ENCODE measurements around the gene LYRM4.

Gene LYRM4

DNA sequence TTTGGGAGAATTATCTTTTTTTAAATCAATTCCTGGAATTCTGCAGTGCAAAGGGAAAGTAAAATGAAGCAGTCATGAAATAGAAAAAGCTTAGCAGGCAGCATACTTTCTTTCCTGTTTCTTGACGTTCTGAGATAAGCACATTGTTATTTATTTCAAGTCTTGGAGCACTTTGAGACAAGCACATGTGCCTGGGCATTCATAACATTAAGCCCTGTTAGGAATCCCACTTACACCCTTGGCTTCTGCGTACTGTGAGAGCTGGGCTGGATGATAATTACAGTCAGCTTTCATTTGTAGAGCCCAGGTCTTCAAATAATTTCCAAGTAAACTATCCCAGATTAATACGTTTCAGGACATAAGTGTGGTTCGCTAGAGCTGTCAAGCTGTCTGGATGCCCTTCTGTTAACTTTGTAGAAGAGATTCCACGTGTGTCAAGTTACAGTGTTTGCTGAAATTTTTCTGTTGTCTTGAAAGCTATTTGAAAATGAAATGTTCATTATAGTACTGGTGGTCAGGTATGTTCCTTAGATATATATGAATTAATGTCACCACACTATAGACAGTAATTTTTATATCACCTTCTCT lies 9.4 kb upstream of the LYRM4 start:
- peaks cover 3% of the 10 kb centered on the region for H3K36me3 ChIP-seq (ENCODE audit: low read depth)
- H3K4me1 ChIP-seq (ENCODE audit: insufficient read depth, poor library complexity, severe bottlenecking) = peaks cover 14% of the 10 kb centered on the region
- DNase-seq (ENCODE audit: low spot score) (no peak), ATAC-seq (ENCODE audit: low read depth) (no peak)
- TF ChIP-seq, protein P1, sequence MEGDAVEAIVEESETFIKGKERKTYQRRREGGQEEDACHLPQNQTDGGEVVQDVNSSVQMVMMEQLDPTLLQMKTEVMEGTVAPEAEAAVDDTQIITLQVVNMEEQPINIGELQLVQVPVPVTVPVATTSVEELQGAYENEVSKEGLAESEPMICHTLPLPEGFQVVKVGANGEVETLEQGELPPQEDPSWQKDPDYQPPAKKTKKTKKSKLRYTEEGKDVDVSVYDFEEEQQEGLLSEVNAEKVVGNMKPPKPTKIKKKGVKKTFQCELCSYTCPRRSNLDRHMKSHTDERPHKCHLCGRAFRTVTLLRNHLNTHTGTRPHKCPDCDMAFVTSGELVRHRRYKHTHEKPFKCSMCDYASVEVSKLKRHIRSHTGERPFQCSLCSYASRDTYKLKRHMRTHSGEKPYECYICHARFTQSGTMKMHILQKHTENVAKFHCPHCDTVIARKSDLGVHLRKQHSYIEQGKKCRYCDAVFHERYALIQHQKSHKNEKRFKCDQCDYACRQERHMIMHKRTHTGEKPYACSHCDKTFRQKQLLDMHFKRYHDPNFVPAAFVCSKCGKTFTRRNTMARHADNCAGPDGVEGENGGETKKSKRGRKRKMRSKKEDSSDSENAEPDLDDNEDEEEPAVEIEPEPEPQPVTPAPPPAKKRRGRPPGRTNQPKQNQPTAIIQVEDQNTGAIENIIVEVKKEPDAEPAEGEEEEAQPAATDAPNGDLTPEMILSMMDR (IDR thresholded peaks at IDR 0.05; ENCODE audit: poor library complexity, severe bottlenecking) = no peak
- H3K27ac ChIP-seq (ENCODE audit: poor library complexity, severe bottlenecking) = no peak overlapping the region
- no peaks in the 10 kb centered on the region for H3K9me3 ChIP-seq (ENCODE audit: severe bottlenecking)
- no peaks in the 10 kb centered on the region for H3K27me3 ChIP-seq (ENCODE audit: insufficient read depth, poor library complexity, severe bottlenecking)
- H3K4me3 ChIP-seq (ENCODE audit: severe bottlenecking) = no peak overlapping the region

DNA sequence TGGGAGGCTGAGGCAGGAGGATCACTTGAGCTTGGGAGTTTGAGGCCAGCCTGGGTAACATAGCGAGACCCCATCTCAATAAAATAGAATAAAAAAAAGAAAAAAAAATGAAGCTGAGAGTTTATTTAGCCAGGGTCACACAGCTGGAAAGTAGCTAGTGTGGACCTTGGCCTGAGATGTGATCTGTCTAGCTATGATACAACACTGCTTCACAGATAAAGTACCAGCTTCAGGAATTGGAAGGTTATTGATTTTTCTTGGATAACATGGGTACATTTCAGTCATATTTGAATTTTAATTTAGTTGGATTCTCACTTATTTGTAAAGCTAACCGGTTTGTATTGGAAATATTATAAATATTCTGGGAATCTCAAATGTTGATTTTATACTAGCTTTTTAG lies 5.7 kb upstream of the LYRM4 start:
- Histone ChIP-seq H3K27me3 (ENCODE audit: insufficient read depth, poor library complexity, severe bottlenecking) (no peaks in the 10 kb centered on the region), H3K4me1 (ENCODE audit: insufficient read depth, poor library complexity, severe bottlenecking) (no peaks in the 10 kb centered on the region), H3K36me3 (ENCODE audit: low read depth) (peaks cover 9% of the 10 kb centered on the region), H3K27ac (ENCODE audit: poor library complexity, severe bottlenecking) (no peak overlapping the region), H3K4me3 (ENCODE audit: severe bottlenecking) (no peak overlapping the region), H3K9me3 (ENCODE audit: severe bottlenecking) (no peaks in the 10 kb centered on the region)
- no peak for DNase-seq (ENCODE audit: low spot score)
- no peak for ATAC-seq (ENCODE audit: low read depth)
- TF ChIP-seq, protein P1 (IDR thresholded peaks at IDR 0.05; ENCODE audit: poor library complexity, severe bottlenecking) = no peak

DNA sequence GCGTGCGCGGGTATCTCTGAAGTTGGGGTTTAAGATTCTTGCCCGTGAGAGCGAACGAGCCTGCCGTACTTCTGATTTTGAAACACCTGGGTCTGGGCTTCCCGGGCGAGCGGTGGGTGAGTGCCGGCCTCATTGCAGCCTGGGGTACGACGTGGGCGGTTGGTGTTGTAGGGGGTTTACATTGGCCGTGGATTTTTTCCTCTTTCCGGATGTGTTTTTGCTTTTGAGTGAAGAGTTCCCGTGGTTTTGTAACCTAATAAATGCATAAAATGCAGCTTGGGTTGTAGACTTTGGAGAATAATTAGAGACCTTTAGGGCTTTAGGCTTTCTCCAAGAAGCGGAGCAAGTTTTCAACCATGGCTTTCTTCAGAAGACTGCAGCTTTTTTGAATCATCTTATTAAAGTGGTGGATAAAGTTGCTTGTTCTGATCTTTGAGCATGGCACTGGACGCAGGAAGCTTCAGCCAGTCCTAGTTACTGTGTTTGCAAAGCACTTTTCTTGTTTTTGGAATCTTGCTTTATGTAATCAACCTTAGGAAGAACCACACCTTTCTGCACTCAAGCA lies 877 bp upstream of the LYRM4 start:
- no peak for DNase-seq (ENCODE audit: low spot score)
- Histone ChIP-seq H3K36me3 (ENCODE audit: low read depth) (peaks cover 17% of the 10 kb centered on the region), H3K27ac (ENCODE audit: poor library complexity, severe bottlenecking) (peak overlapping the region; percentile 85), H3K4me3 (ENCODE audit: severe bottlenecking) (peak overlapping the region; percentile 99), H3K9me3 (ENCODE audit: severe bottlenecking) (no peaks in the 10 kb centered on the region), H3K27me3 (ENCODE audit: insufficient read depth, poor library complexity, severe bottlenecking) (no peaks in the 10 kb centered on the region), H3K4me1 (ENCODE audit: insufficient read depth, poor library complexity, severe bottlenecking) (no peaks in the 10 kb centered on the region)
- no peak for ATAC-seq (ENCODE audit: low read depth)
- TF ChIP-seq, protein P1 (IDR thresholded peaks at IDR 0.05; ENCODE audit: poor library complexity, severe bottlenecking) = no peak

DNA sequence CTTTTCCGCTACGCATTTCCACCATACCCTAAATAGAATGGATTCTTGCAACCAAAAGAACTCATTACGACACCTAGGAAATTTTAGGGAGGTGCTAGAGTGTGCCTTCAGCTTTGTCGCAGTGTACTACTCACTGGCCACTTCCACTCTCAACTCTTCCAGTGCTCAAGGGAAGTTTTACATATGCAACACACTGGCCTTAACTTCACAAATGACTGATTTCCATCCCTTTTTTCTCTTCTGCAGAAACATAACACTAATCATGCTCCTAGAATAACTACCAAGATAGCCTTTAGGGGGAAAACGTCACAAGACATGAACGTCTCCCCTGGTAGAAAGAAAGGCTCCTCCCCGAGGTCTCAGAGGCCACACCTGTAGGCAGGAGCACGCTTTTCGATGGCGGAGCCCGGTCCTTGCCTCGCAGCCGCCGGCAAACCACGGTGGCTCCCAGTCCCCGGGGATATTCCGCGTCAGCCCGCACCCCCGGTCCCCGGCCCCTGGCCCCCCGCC lies 584 bp downstream of the LYRM4 start:
- ATAC-seq (ENCODE audit: low read depth) (peak; percentile 82), DNase-seq (ENCODE audit: low spot score) (peak; percentile 74)
- no peaks in the 10 kb centered on the region for H3K4me1 ChIP-seq (ENCODE audit: insufficient read depth, poor library complexity, severe bottlenecking)
- TF ChIP-seq, protein P1 (IDR thresholded peaks at IDR 0.05; ENCODE audit: poor library complexity, severe bottlenecking) = no peak
- H3K4me3 ChIP-seq (ENCODE audit: severe bottlenecking) = peak overlapping the region; percentile 99
- H3K36me3 ChIP-seq (ENCODE audit: low read depth) = peaks cover 17% of the 10 kb centered on the region
- peak overlapping the region; percentile 85 for H3K27ac ChIP-seq (ENCODE audit: poor library complexity, severe bottlenecking)
- H3K27me3 ChIP-seq (ENCODE audit: insufficient read depth, poor library complexity, severe bottlenecking) = no peaks in the 10 kb centered on the region
- no peaks in the 10 kb centered on the region for H3K9me3 ChIP-seq (ENCODE audit: severe bottlenecking)

DNA sequence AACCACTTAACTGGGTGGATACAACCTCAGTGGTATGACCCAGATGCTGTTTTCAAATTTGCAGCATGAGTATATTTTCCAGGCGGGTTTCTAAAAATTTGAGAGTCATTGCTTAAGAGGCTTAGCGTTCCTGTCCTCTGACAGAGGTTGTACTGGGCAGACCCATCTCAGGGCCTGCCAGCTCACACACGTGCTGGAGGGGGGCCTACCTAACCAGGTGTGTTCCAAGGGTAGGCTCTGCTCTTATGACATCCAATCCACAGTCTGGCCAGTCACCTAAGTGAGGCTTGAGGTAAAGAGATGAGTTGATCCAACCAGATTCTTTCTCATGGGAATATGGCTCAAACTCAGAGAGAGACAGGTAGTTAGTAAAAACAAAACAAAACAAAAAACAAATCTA lies 1.3 kb downstream of the LYRM4 start:
- Histone ChIP-seq H3K36me3 (ENCODE audit: low read depth) (peaks cover 17% of the 10 kb centered on the region), H3K27ac (ENCODE audit: poor library complexity, severe bottlenecking) (peak overlapping the region; percentile 85)

More for the DNA sequence above, 1.3 kb downstream of the LYRM4 start:
- no peak for DNase-seq (ENCODE audit: low spot score)
- ATAC-seq (ENCODE audit: low read depth) = no peak
- TF ChIP-seq, protein P1 (IDR thresholded peaks at IDR 0.05; ENCODE audit: poor library complexity, severe bottlenecking) = no peak
- peak overlapping the region; percentile 99 for H3K4me3 ChIP-seq (ENCODE audit: severe bottlenecking)
- no peaks in the 10 kb centered on the region for H3K27me3 ChIP-seq (ENCODE audit: insufficient read depth, poor library complexity, severe bottlenecking)
- no peaks in the 10 kb centered on the region for H3K4me1 ChIP-seq (ENCODE audit: insufficient read depth, poor library complexity, severe bottlenecking)
- H3K9me3 ChIP-seq (ENCODE audit: severe bottlenecking) = no peaks in the 10 kb centered on the region

All from RWPE2 (cell line).